Measurements from ENCODE around the gene NADK. TPM values are rescaled to one million over a fixed set of nuclear protein-coding genes. Genes with fewer than 3 reads are reported as not detected.

The NADK gene
- total RNA-seq, 2 experiments from 2014 or later = 156 to 184 TPM

GRCh38 chr1:1756661-1757421, 21.4 kb downstream of the NADK start:
- DNase-seq (ENCODE audit: low spot score) = no peak
- Histone ChIP-seq H3K9me3 (ENCODE audit: low read length) (no peaks in the 10 kb centered on the region), H3K4me1 (ENCODE audit: insufficient read depth, low read length, poor library complexity, severe bottlenecking) (peaks cover 21% of the 10 kb centered on the region), H3K36me3 (ENCODE audit: insufficient read depth, low read length) (peaks cover 99% of the 10 kb centered on the region), H3K27ac (ENCODE audit: low read depth, low read length, poor library complexity, severe bottlenecking) (no peak overlapping the region), H3K79me2 (ENCODE audit: insufficient read depth, low read depth, low read length) (peaks cover 20% of the 10 kb centered on the region; the same call in 1 of the 2 replicates), H3K9me2 (ENCODE audit: insufficient read depth, low read length) (no peaks in the 10 kb centered on the region), H4K20me1 (ENCODE audit: insufficient read depth, low read length) (peaks cover 13% of the 10 kb centered on the region; the same call in 1 of the 2 replicates), H2AFZ (ENCODE audit: low read length) (no peak overlapping the region), H3K4me3 (ENCODE audit: low read depth, low read length, poor library complexity, severe bottlenecking) (no peak overlapping the region), H3K4me2 (ENCODE audit: low read length) (no peak overlapping the region)
- no TSS peak for BruUV-seq (replicated peaks)
- POLR2A ChIA-PET = interaction anchor here (1.1 kb wide), 1 partner anchor 19 kb away, joined by 4 read pairs; no protein-coding TSS in a partner anchor
- TF ChIP-seq EZH2phosphoT487 (IDR thresholded peaks at IDR 0.05; ENCODE audit: borderline replicate concordance, low read depth, low read length) (no peak), CTCF (conservative IDR thresholded peaks at IDR 0.05; ENCODE audit: low read length) (no peak)
- CTCF ChIA-PET (ENCODE audit: unreplicated experiment) = no interaction called here
- intact Hi-C loops (cut with micrococcal nuclease; ENCODE audit: unreplicated experiment) = no loop called here

GRCh38 chr1:1755852-1756251, 22.4 kb downstream of the NADK start:
- no peak for DNase-seq (ENCODE audit: low spot score)
- H3K79me2 ChIP-seq (ENCODE audit: insufficient read depth, low read depth, low read length) = peaks cover 19% of the 10 kb centered on the region; the same call in 1 of the 2 replicates
- H3K27ac ChIP-seq (ENCODE audit: low read depth, low read length, poor library complexity, severe bottlenecking) = no peak overlapping the region
- no peaks in the 10 kb centered on the region for H3K9me3 ChIP-seq (ENCODE audit: low read length)
- ChIA-PET CTCF (ENCODE audit: unreplicated experiment) (no interaction called here), POLR2A (interaction anchor here (1.1 kb wide), 1 partner anchor 20 kb away, joined by 4 read pairs; no protein-coding TSS in a partner anchor)
- peaks cover 89% of the 10 kb centered on the region for H3K36me3 ChIP-seq (ENCODE audit: insufficient read depth, low read length)
- peaks cover 9% of the 10 kb centered on the region; the same call in 1 of the 2 replicates for H4K20me1 ChIP-seq (ENCODE audit: insufficient read depth, low read length)
- H2AFZ ChIP-seq (ENCODE audit: low read length) = no peak overlapping the region
- intact Hi-C loops (cut with micrococcal nuclease; ENCODE audit: unreplicated experiment) = no loop called here
- TF ChIP-seq CTCF (conservative IDR thresholded peaks at IDR 0.05; ENCODE audit: low read length) (no peak), EZH2phosphoT487 (IDR thresholded peaks at IDR 0.05; ENCODE audit: borderline replicate concordance, low read depth, low read length) (no peak)
- no peaks in the 10 kb centered on the region for H3K9me2 ChIP-seq (ENCODE audit: insufficient read depth, low read length)
- H3K4me3 ChIP-seq (ENCODE audit: low read depth, low read length, poor library complexity, severe bottlenecking) = no peak overlapping the region
- no peak overlapping the region for H3K4me2 ChIP-seq (ENCODE audit: low read length)
- peaks cover 11% of the 10 kb centered on the region for H3K4me1 ChIP-seq (ENCODE audit: insufficient read depth, low read length, poor library complexity, severe bottlenecking)
- BruUV-seq (replicated peaks) = no TSS peak

- Histone ChIP-seq H3K79me2 (ENCODE audit: insufficient read depth, low read depth, low read length) (peaks cover 19% of the 10 kb centered on the region; the same call in 1 of the 2 replicates), H3K36me3 (ENCODE audit: insufficient read depth, low read length) (peaks cover 84% of the 10 kb centered on the region), H2AFZ (ENCODE audit: low read length) (no peak overlapping the region), H3K27ac (ENCODE audit: low read depth, low read length, poor library complexity, severe bottlenecking) (no peak overlapping the region), H3K4me2 (ENCODE audit: low read length) (no peak overlapping the region), H3K9me2 (ENCODE audit: insufficient read depth, low read length) (no peaks in the 10 kb centered on the region), H3K4me1 (ENCODE audit: insufficient read depth, low read length, poor library complexity, severe bottlenecking) (peaks cover 7% of the 10 kb centered on the region), H3K4me3 (ENCODE audit: low read depth, low read length, poor library complexity, severe bottlenecking) (no peak overlapping the region), H4K20me1 (ENCODE audit: insufficient read depth, low read length) (peaks cover 9% of the 10 kb centered on the region; the same call in 1 of the 2 replicates), H3K9me3 (ENCODE audit: low read length) (no peaks in the 10 kb centered on the region)
- ChIA-PET POLR2A (interaction anchor here (0.7 kb wide), 1 partner anchor 22 kb away, joined by 3 read pairs; no protein-coding TSS in a partner anchor), CTCF (ENCODE audit: unreplicated experiment) (no interaction called here)
- intact Hi-C loops (cut with micrococcal nuclease; ENCODE audit: unreplicated experiment) = no loop called here
- TF ChIP-seq CTCF (conservative IDR thresholded peaks at IDR 0.05; ENCODE audit: low read length) = no peak
- BruUV-seq (replicated peaks) = no TSS peak
- DNase-seq (ENCODE audit: low spot score) = no peak
Observed at GRCh38 chr1:1755426-1755825, 22.8 kb downstream of the NADK start.

Measured in OCI-LY7 (cell line).